HEK293 (cell line): ENCODE data around the gene KCNRG.
"Not testable (repeated sequence)": the region's sequence is repeated elsewhere in the genome, so short reads cannot be mapped to it uniquely, and the experiment has no call there.

Experiments used
- CTCF ChIA-PET: fragments of 350-600 bp; formaldehyde crosslinking; extraction: SDS; loops from one replicate; lab custom pipeline; 2021; ENCODE audit warnings: antibody characterized with exemption; lab: Yijun Ruan, JAX
- POLR2A ChIA-PET: fragments of 300-600 bp; formaldehyde crosslinking; extraction: SDS; loops from one replicate; lab custom pipeline; 2020; ENCODE audit warnings: antibody characterized with exemption, inconsistent platforms; lab: Yijun Ruan, JAX
- H3K27ac ChIP-seq: fragments of 200-500 bp; sonication (Bioruptor generic); 2 replicates; pipeline ENCODE4 v1.5.1; 2014; ENCODE audit warnings: low read depth, low read length, control low read depth, inconsistent platforms; ENCODE audit errors: extremely low read depth
- H3K36me3 ChIP-seq, 2 experiments: fragments of 200-500 bp in 1 of 2; sonication (Bioruptor generic) in 1 of 2; 1 replicate in 1 of 2; 2 replicates in 1 of 2; pipeline ENCODE4 v1.5.1; 2014 to 2017; ENCODE audit warnings: inconsistent platforms in 2 of 2, low read length in 2 of 2; ENCODE audit not compliant: control insufficient read depth in 2 of 2, insufficient read depth in 1 of 2
- H3K4me1 ChIP-seq: fragments of 200-500 bp; sonication (Bioruptor generic); 2 replicates; pipeline ENCODE4 v1.5.1; 2014; ENCODE audit warnings: mild to moderate bottlenecking, low read length, inconsistent platforms; ENCODE audit not compliant: control insufficient read depth, insufficient read depth
- H3K4me3 ChIP-seq: 2 replicates; pipeline ENCODE4 v1.5.1; 2011; ENCODE audit warnings: low read depth, mild to moderate bottlenecking, control low read depth, low read length, moderate library complexity
- H3K9me3 ChIP-seq: fragments of 200-500 bp; sonication (Bioruptor generic); 2 replicates; pipeline ENCODE4 v1.5.1; 2014; ENCODE audit warnings: low read depth, low read length, inconsistent platforms; ENCODE audit not compliant: control insufficient read depth, insufficient read depth
- REST ChIP-seq: fragments of 450-650 bp; formaldehyde crosslinking; IDR thresholded peaks from 2 replicates; pipeline ENCODE4 v1.5.1; 2016; ENCODE audit warnings: missing biosample characterization, missing genetic modification characterization
- ZBTB11 ChIP-seq: fragments of 450-650 bp; formaldehyde crosslinking; conservative IDR thresholded peaks from 2 replicates; pipeline ENCODE4 v1.5.1; 2016; ENCODE audit warnings: low read depth, missing biosample characterization, missing genetic modification characterization
- ZBTB21 ChIP-seq: fragments of 450-650 bp; formaldehyde crosslinking; IDR thresholded peaks from 2 replicates; pipeline ENCODE4 v1.5.1; 2017; ENCODE audit warnings: missing biosample characterization, missing genetic modification characterization
- ZBTB8A ChIP-seq: fragments of 450-650 bp; formaldehyde crosslinking; IDR thresholded peaks from 2 replicates; pipeline ENCODE4 v1.5.1; 2016; ENCODE audit warnings: missing biosample characterization, missing genetic modification characterization
- ZNF140 ChIP-seq: fragments of 450-650 bp; formaldehyde crosslinking; IDR thresholded peaks from 2 replicates; pipeline ENCODE4 v1.5.1; 2016; ENCODE audit warnings: missing biosample characterization, missing genetic modification characterization
- ZNF202 ChIP-seq: fragments of 450-650 bp; formaldehyde crosslinking; IDR thresholded peaks from 2 replicates; pipeline ENCODE4 v1.5.1; 2016; ENCODE audit warnings: missing biosample characterization, missing genetic modification characterization, borderline replicate concordance
- ZNF266 ChIP-seq: fragments of 450-650 bp; formaldehyde crosslinking; IDR thresholded peaks from 2 replicates; pipeline ENCODE4 v1.5.1; 2016; ENCODE audit warnings: missing biosample characterization, missing genetic modification characterization, low read depth
- ZNF292 ChIP-seq: fragments of 450-650 bp; formaldehyde crosslinking; IDR thresholded peaks from 2 replicates; pipeline ENCODE4 v1.5.1; 2016; ENCODE audit warnings: low read depth, missing biosample characterization, missing genetic modification characterization, borderline replicate concordance
- ZNF354C ChIP-seq: fragments of 450-650 bp; formaldehyde crosslinking; IDR thresholded peaks from 2 replicates; pipeline ENCODE4 v1.5.1; 2016; ENCODE audit warnings: missing biosample characterization, missing genetic modification characterization, low read depth, borderline replicate concordance
- ZNF394 ChIP-seq: fragments of 450-650 bp; formaldehyde crosslinking; IDR thresholded peaks from 2 replicates; pipeline ENCODE4 v1.5.1; 2016; ENCODE audit warnings: missing biosample characterization, missing genetic modification characterization, mild to moderate bottlenecking, moderate library complexity, borderline replicate concordance
- ZNF426 ChIP-seq: fragments of 450-650 bp; formaldehyde crosslinking; IDR thresholded peaks from 2 replicates; pipeline ENCODE4 v1.5.1; 2017; ENCODE audit warnings: missing biosample characterization, missing genetic modification characterization, mild to moderate bottlenecking, inconsistent platforms, moderate library complexity
- ZNF501 ChIP-seq: fragments of 450-650 bp; formaldehyde crosslinking; IDR thresholded peaks from 2 replicates; pipeline ENCODE4 v1.5.1; 2016; ENCODE audit warnings: missing biosample characterization, missing genetic modification characterization
- ZNF510 ChIP-seq: fragments of 450-650 bp; formaldehyde crosslinking; IDR thresholded peaks from 2 replicates; pipeline ENCODE4 v1.5.1; 2018; ENCODE audit warnings: mild to moderate bottlenecking, missing genetic modification characterization, missing biosample characterization; ENCODE audit not compliant: insufficient replicate concordance
- ZNF514 ChIP-seq: fragments of 450-650 bp; formaldehyde crosslinking; IDR thresholded peaks from 2 replicates; pipeline ENCODE4 v1.5.1; 2016; ENCODE audit warnings: missing biosample characterization, missing genetic modification characterization
- ZNF555 ChIP-seq: fragments of 450-650 bp; formaldehyde crosslinking; conservative IDR thresholded peaks from 2 replicates; pipeline ENCODE4 v1.5.1; 2017; ENCODE audit warnings: missing biosample characterization, mild to moderate bottlenecking, missing genetic modification characterization, inconsistent platforms
- ZNF558 ChIP-seq: fragments of 450-650 bp; formaldehyde crosslinking; IDR thresholded peaks from 2 replicates; pipeline ENCODE4 v1.5.1; 2016; ENCODE audit warnings: missing biosample characterization, missing genetic modification characterization
- ZNF560 ChIP-seq: fragments of 450-650 bp; formaldehyde crosslinking; IDR thresholded peaks from 2 replicates; pipeline ENCODE4 v1.5.1; 2017; ENCODE audit warnings: missing biosample characterization, missing genetic modification characterization, borderline replicate concordance
- ZNF580 ChIP-seq: fragments of 450-650 bp; formaldehyde crosslinking; IDR thresholded peaks from 2 replicates; pipeline ENCODE4 v1.5.1; 2016; ENCODE audit warnings: missing biosample characterization, missing genetic modification characterization
- ZNF623 ChIP-seq: fragments of 450-650 bp; formaldehyde crosslinking; IDR thresholded peaks from 2 replicates; pipeline ENCODE4 v1.5.1; 2016; ENCODE audit warnings: missing biosample characterization, missing genetic modification characterization
- ZNF654 ChIP-seq: fragments of 450-650 bp; formaldehyde crosslinking; IDR thresholded peaks from 2 replicates; pipeline ENCODE4 v1.5.1; 2016; ENCODE audit warnings: low read depth, missing biosample characterization, missing genetic modification characterization
- ZNF791 ChIP-seq: fragments of 450-650 bp; formaldehyde crosslinking; IDR thresholded peaks from 2 replicates; pipeline ENCODE4 v1.5.1; 2016; ENCODE audit warnings: missing biosample characterization, missing genetic modification characterization
- TF ChIP-seq, protein P1 (sequence below): fragments of 450-650 bp; formaldehyde crosslinking; conservative IDR thresholded peaks from 2 replicates; pipeline ENCODE4 v1.5.1; 2016; ENCODE audit warnings: low read depth, missing biosample characterization, missing genetic modification characterization
- TF ChIP-seq, protein P2 (sequence below): fragments of 450-650 bp; formaldehyde crosslinking; IDR thresholded peaks from 2 replicates; pipeline ENCODE4 v1.5.1; 2016; ENCODE audit warnings: missing biosample characterization, missing genetic modification characterization, borderline replicate concordance

KCNRG gene

GRCh38 chr13:50062336-50062735 is 47.1 kb downstream of the KCNRG start:
- H3K4me1 ChIP-seq, CTCF ChIA-PET, H3K9me3 ChIP-seq, H3K4me3 ChIP-seq, H3K27ac ChIP-seq, POLR2A ChIA-PET: not testable (repeated sequence)
- H3K36me3 ChIP-seq: peaks cover 36 to 40% of the 10 kb centered on the region in 2 experiments
- TF ChIP-seq ZBTB11 (tag by site-specific recombination) (peak; percentile 70), ZBTB21 (peak; percentile 34; the same call in 1 of the 2 replicates), ZNF292 (0 out of 2 replicates have a peak, but pooled peaks have one; percentile 20), ZNF514 (peak; percentile 77; the same call in 1 of the 2 replicates), ZNF202 (tag by site-specific recombination) (peak; percentile 83; the same call in 1 of the 2 replicates), ZNF654 (tag by site-specific recombination) (peak; percentile 20; the same call in 1 of the 2 replicates), ZNF558 (tag by site-specific recombination) (peak; percentile 79; the same call in 1 of the 2 replicates), ZNF560 (0 out of 2 replicates have a peak, but pooled peaks have one; percentile 60), ZNF580 (0 out of 2 replicates have a peak, but pooled peaks have one; percentile 19), ZNF266 (peak; percentile 82), ZNF354C (tag by site-specific recombination) (peak; percentile 72; the same call in 1 of the 2 replicates), ZBTB8A (tag by site-specific recombination) (peak; percentile 68), ZNF140 (tag by site-specific recombination) (peak; percentile 70; the same call in 1 of the 2 replicates), ZNF623 (peak; percentile 68), ZNF555 (tag by site-specific recombination) (peak; percentile 62), ZNF394 (tag by site-specific recombination) (peak; percentile 94), ZNF791 (tag by site-specific recombination) (peak; percentile 54; the same call in 1 of the 2 replicates), ZNF426 (peak; percentile 79), REST (tag by site-specific recombination) (peak; percentile 71), ZNF501 (tag by site-specific recombination) (0 out of 2 replicates have a peak, but pooled peaks have one; percentile 54), ZNF510 (peak; percentile 36)
- TF ChIP-seq, protein P1, sequence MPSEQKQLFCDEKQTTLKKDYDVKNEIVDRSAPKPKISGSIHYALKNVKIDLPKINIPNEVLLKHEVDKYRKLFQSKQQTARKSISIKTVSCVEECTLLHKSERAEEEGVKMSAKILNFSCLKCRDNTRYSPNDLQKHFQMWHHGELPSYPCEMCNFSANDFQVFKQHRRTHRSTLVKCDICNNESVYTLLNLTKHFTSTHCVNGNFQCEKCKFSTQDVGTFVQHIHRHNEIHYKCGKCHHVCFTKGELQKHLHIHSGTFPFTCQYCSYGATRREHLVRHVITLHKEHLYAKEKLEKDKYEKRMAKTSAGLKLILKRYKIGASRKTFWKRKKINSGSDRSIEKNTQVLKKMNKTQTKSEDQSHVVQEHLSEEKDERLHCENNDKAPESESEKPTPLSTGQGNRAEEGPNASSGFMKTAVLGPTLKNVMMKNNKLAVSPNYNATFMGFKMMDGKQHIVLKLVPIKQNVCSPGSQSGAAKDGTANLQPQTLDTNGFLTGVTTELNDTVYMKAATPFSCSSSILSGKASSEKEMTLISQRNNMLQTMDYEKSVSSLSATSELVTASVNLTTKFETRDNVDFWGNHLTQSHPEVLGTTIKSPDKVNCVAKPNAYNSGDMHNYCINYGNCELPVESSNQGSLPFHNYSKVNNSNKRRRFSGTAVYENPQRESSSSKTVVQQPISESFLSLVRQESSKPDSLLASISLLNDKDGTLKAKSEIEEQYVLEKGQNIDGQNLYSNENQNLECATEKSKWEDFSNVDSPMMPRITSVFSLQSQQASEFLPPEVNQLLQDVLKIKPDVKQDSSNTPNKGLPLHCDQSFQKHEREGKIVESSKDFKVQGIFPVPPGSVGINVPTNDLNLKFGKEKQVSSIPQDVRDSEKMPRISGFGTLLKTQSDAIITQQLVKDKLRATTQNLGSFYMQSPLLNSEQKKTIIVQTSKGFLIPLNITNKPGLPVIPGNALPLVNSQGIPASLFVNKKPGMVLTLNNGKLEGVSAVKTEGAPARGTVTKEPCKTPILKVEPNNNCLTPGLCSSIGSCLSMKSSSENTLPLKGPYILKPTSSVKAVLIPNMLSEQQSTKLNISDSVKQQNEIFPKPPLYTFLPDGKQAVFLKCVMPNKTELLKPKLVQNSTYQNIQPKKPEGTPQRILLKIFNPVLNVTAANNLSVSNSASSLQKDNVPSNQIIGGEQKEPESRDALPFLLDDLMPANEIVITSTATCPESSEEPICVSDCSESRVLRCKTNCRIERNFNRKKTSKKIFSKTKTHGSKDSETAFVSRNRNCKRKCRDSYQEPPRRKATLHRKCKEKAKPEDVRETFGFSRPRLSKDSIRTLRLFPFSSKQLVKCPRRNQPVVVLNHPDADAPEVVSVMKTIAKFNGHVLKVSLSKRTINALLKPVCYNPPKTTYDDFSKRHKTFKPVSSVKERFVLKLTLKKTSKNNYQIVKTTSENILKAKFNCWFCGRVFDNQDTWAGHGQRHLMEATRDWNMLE (tag by site-specific recombination): peak; percentile 86
- TF ChIP-seq, protein P2, sequence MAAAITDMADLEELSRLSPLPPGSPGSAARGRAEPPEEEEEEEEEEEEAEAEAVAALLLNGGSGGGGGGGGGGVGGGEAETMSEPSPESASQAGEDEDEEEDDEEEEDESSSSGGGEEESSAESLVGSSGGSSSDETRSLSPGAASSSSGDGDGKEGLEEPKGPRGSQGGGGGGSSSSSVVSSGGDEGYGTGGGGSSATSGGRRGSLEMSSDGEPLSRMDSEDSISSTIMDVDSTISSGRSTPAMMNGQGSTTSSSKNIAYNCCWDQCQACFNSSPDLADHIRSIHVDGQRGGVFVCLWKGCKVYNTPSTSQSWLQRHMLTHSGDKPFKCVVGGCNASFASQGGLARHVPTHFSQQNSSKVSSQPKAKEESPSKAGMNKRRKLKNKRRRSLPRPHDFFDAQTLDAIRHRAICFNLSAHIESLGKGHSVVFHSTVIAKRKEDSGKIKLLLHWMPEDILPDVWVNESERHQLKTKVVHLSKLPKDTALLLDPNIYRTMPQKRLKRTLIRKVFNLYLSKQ (tag by site-specific recombination): peak; percentile 31; the same call in 1 of the 2 replicates
